Cardiac muscle cell (in vitro differentiated cells and primary cell): Measurements from ENCODE around the gene KIF7. TPM values are rescaled to one million over a fixed set of nuclear protein-coding genes. Genes with fewer than 3 reads are reported as not detected.

Experiments used
- DNase-seq, 2 donors: peaks; one replicate each; pipeline versions ENCODE4 v3.0.0 to v3.0.0-alpha.2; 2010 to 2017; ENCODE audit warnings: low read depth in 1 of 2, low spot score in 1 of 2
- H3K27ac ChIP-seq: fragments of 200-600 bp; sonication (generic); 2 replicates; pipeline ENCODE4 v1.5.1; 2016
- H3K27me3 ChIP-seq: fragments of 200-600 bp; sonication (generic); 2 replicates; pipeline ENCODE4 v1.6.0; 2016; ENCODE audit warnings: control low read depth
- H3K36me3 ChIP-seq: fragments of 200-600 bp; sonication (generic); 2 replicates; pipeline ENCODE4 v1.5.1; 2016; ENCODE audit warnings: control low read depth
- H3K4me1 ChIP-seq: fragments of 200-600 bp; sonication (generic); 2 replicates; pipeline ENCODE4 v1.8.1; 2017; ENCODE audit warnings: low read depth, mild to moderate bottlenecking, mixed run types
- H3K4me3 ChIP-seq: fragments of 200-600 bp; sonication (generic); 2 replicates; pipeline ENCODE4 v1.5.1; 2016; ENCODE audit warnings: mild to moderate bottlenecking
- H3K9me3 ChIP-seq: fragments of 200-600 bp; sonication (generic); 2 replicates; pipeline ENCODE4 v1.5.1; 2017; ENCODE audit warnings: low read depth, mild to moderate bottlenecking, control low read depth
- CTCF ChIP-seq: IDR thresholded peaks from 2 replicates; pipeline ENCODE4 v1.5.1; 2012; ENCODE audit warnings: low read depth, mild to moderate bottlenecking, low read length
- polyA plus RNA-seq: library from polyadenylated mRNA; unstranded; fragments of >200 nt; fragmentation: Nextera tagmentation; extraction: Ambion mirVana; gene quantifications from 2 replicates; pipeline ENCODE4 v1.2.1, GENCODE V29; 2016
- total RNA-seq: library from RNA; depleted of rRNA; stranded (reverse); fragments of >200 nt; gene quantifications from 2 replicates; pipeline ENCODE4 v1.2.3, GENCODE V29; 2016

Gene KIF7
- total and polyA plus RNA-seq, 2 experiments from 2014 or later: 12.5 to 33.8 TPM

- H3K4me3 ChIP-seq: no peak overlapping the region
- no peak for TF ChIP-seq CTCF
Measured at GRCh38 chr15:89668171-89668570, 12.9 kb upstream of the KIF7 start.

GRCh38 chr15:89667706-89667960 is 12.4 kb upstream of the KIF7 start:
- H3K27me3 ChIP-seq: no peaks in the 10 kb centered on the region
- H3K36me3 ChIP-seq: no peaks in the 10 kb centered on the region
- H3K4me3 ChIP-seq: no peak overlapping the region
- H3K9me3 ChIP-seq: no peaks in the 10 kb centered on the region
- no peak for TF ChIP-seq CTCF
- no peaks in the 10 kb centered on the region for H3K4me1 ChIP-seq
- no peak overlapping the region for H3K27ac ChIP-seq
- no peak for DNase-seq

More at GRCh38 chr15:89668171-89668570, 12.9 kb upstream of the KIF7 start:
- no peaks in the 10 kb centered on the region for H3K4me1 ChIP-seq
- H3K36me3 ChIP-seq: no peaks in the 10 kb centered on the region
- H3K9me3 ChIP-seq: no peaks in the 10 kb centered on the region
- DNase-seq: no peak
- no peaks in the 10 kb centered on the region for H3K27me3 ChIP-seq
- H3K27ac ChIP-seq: no peak overlapping the region

GRCh38 chr15:89666858-89667705 is 11.8 kb upstream of the KIF7 start:
- no peaks in the 10 kb centered on the region for H3K36me3 ChIP-seq
- TF ChIP-seq CTCF: no peak
- H3K4me3 ChIP-seq: no peak overlapping the region
- H3K9me3 ChIP-seq: no peaks in the 10 kb centered on the region
- no peak for DNase-seq
- H3K27ac ChIP-seq: no peak overlapping the region
- H3K4me1 ChIP-seq: no peaks in the 10 kb centered on the region
- H3K27me3 ChIP-seq: no peaks in the 10 kb centered on the region

- Histone ChIP-seq H3K36me3 (no peaks in the 10 kb centered on the region), H3K27ac (peak overlapping the region; percentile 8), H3K4me1 (no peaks in the 10 kb centered on the region), H3K27me3 (no peaks in the 10 kb centered on the region), H3K4me3 (no peak overlapping the region), H3K9me3 (no peaks in the 10 kb centered on the region)
- no peak for TF ChIP-seq CTCF
- DNase-seq: peak in 1 of 2 donors; percentile 29
Measured at GRCh38 chr15:89666184-89666857, 11.1 kb upstream of the KIF7 start.

- Histone ChIP-seq H3K36me3 (no peaks in the 10 kb centered on the region), H3K4me1 (no peaks in the 10 kb centered on the region), H3K27me3 (no peaks in the 10 kb centered on the region), H3K9me3 (no peaks in the 10 kb centered on the region), H3K4me3 (peak overlapping the region; percentile 8), H3K27ac (peak overlapping the region; percentile 8)
- no peak for TF ChIP-seq CTCF
- peak; percentile 73 to 74 for DNase-seq
Measured at GRCh38 chr15:89665449-89666181, 10.3 kb upstream of the KIF7 start.
